SU-DHL-6 (cell line): Measurements from ENCODE around the gene LYPD6.

Experiments used
- H2AFZ ChIP-seq: fragments of 200-600 bp; sonication (generic); 2 replicates; pipeline ENCODE4 v1.6.1; 2014; ENCODE audit warnings: low read depth, mild to moderate bottlenecking, moderate library complexity, mixed read lengths, antibody characterized with exemption, low read length; ENCODE audit not compliant: severe bottlenecking
- H3F3A ChIP-seq: fragments of 200-600 bp; shearing (Covaris generic); 2 replicates; pipeline ENCODE4 v1.6.0; 2016; ENCODE audit warnings: antibody characterized with exemption, mild to moderate bottlenecking; ENCODE audit not compliant: insufficient read depth
- H3K27ac ChIP-seq: fragments of 200-600 bp; sonication (generic); 2 replicates; pipeline ENCODE4 v1.5.1; 2016; ENCODE audit warnings: low read depth, mild to moderate bottlenecking, low read length, moderate library complexity, mixed read lengths
- H3K27me3 ChIP-seq: fragments of 200-600 bp; sonication (generic), shearing (Covaris generic); 2 replicates; pipeline ENCODE4 v1.6.0; 2014; ENCODE audit warnings: mild to moderate bottlenecking, low read length
- H3K36me3 ChIP-seq: fragments of 200-600 bp; sonication (generic); 2 replicates; pipeline ENCODE4 v1.6.1; 2014; ENCODE audit warnings: mild to moderate bottlenecking, low read length, mixed read lengths
- H3K4me2 ChIP-seq: fragments of 300-600, 200-600 bp; shearing (Covaris generic), sonication (generic); 2 replicates; pipeline ENCODE4 v1.6.0; 2014; ENCODE audit warnings: low read length, low read depth, mild to moderate bottlenecking; ENCODE audit not compliant: poor library complexity, severe bottlenecking
- H3K4me3 ChIP-seq: fragments of 200-600 bp; sonication (generic); 2 replicates; pipeline ENCODE4 v1.5.1; 2014; ENCODE audit warnings: antibody characterized with exemption, low read length, mild to moderate bottlenecking, mixed read lengths; ENCODE audit not compliant: insufficient read depth, poor library complexity, severe bottlenecking
- H3K79me2 ChIP-seq: fragments of 200-600 bp; sonication (generic); 2 replicates; pipeline ENCODE4 v1.6.1; 2014; ENCODE audit warnings: mild to moderate bottlenecking, low read length, moderate library complexity; ENCODE audit not compliant: insufficient read depth
- H3K9ac ChIP-seq: fragments of 200-600 bp; sonication (generic); 2 replicates; pipeline ENCODE4 v1.7.0; 2014; ENCODE audit warnings: mild to moderate bottlenecking, low read length
- H3K9me2 ChIP-seq: fragments of 200-600 bp; sonication (generic); replicated peaks from 2 replicates; pipeline ENCODE4 v1.6.1; 2014; ENCODE audit warnings: low read length; ENCODE audit not compliant: insufficient read depth
- H3K9me3 ChIP-seq: fragments of 200-600 bp; sonication (generic); 2 replicates; pipeline ENCODE4 v1.6.1; 2014; ENCODE audit warnings: low read length, mixed read lengths; ENCODE audit not compliant: insufficient read depth
- H4K20me1 ChIP-seq: fragments of 200-600 bp; sonication (generic); 2 replicates; pipeline ENCODE4 v1.6.1; 2014; ENCODE audit warnings: low read depth, mild to moderate bottlenecking, antibody characterized with exemption, low read length, moderate library complexity, mixed read lengths
- EZH2phosphoT487 ChIP-seq: fragments of 200-600 bp; sonication (generic), shearing (Covaris generic); conservative IDR thresholded peaks from 2 replicates; pipeline ENCODE4 v1.6.1; 2018; ENCODE audit warnings: mild to moderate bottlenecking, antibody characterized with exemption, low read length, moderate library complexity, mixed read lengths
- TF ChIP-seq, protein P1 (sequence below): fragments of 200-600 bp; sonication (generic); IDR thresholded peaks from one replicate; pipeline ENCODE4 v1.5.1; 2017; ENCODE audit warnings: antibody characterized with exemption, mild to moderate bottlenecking, low read length, moderate library complexity; ENCODE audit not compliant: insufficient read depth, poor library complexity, severe bottlenecking

The LYPD6 gene

DNA sequence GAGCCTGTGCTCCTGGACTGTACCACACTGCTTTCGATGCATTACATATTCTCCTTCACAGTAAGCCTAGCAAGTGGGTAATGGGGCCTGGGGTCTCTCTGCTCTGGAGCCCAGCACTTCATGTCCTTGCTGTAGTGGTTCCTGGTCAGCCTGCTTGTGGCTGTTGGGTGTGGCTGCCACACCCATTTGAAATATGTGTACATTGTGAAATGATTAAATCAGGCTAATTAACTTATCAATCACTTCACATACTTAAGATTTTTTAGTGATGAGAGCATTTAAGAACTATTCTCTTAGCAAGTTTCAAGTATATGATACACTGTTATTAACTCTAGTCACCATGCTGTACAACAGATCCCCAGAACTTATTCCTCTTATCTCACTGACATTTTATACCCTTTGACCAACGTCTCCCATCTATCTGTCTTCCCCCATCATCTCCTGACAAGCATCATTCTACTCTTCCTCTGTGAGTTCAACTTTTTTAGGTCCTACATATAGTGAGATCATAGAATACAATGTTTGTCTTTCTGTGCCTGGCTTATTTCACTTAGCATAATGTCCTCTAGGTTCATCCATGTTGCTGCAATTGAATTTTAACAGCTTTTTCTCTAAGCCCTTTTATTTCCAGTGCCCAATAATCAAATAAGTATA is 92.1 kb downstream of the LYPD6 start:
- Histone ChIP-seq H3K9me3 (no peaks in the 10 kb centered on the region), H2AFZ (no peak overlapping the region), H4K20me1 (no peaks in the 10 kb centered on the region), H3K79me2 (no peaks in the 10 kb centered on the region), H3K9me2 (no peaks in the 10 kb centered on the region), H3F3A (no peaks in the 10 kb centered on the region), H3K9ac (no peak overlapping the region), H3K4me3 (no peak overlapping the region), H3K36me3 (no peaks in the 10 kb centered on the region), H3K27me3 (no peaks in the 10 kb centered on the region; the same call in 1 of the 2 replicates), H3K27ac (no peak overlapping the region), H3K4me2 (no peak overlapping the region)
- no peak for TF ChIP-seq EZH2phosphoT487
- TF ChIP-seq, protein P1, sequence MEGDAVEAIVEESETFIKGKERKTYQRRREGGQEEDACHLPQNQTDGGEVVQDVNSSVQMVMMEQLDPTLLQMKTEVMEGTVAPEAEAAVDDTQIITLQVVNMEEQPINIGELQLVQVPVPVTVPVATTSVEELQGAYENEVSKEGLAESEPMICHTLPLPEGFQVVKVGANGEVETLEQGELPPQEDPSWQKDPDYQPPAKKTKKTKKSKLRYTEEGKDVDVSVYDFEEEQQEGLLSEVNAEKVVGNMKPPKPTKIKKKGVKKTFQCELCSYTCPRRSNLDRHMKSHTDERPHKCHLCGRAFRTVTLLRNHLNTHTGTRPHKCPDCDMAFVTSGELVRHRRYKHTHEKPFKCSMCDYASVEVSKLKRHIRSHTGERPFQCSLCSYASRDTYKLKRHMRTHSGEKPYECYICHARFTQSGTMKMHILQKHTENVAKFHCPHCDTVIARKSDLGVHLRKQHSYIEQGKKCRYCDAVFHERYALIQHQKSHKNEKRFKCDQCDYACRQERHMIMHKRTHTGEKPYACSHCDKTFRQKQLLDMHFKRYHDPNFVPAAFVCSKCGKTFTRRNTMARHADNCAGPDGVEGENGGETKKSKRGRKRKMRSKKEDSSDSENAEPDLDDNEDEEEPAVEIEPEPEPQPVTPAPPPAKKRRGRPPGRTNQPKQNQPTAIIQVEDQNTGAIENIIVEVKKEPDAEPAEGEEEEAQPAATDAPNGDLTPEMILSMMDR = no peak

GRCh38 chr2:149422991-149423338 is 92.6 kb downstream of the LYPD6 start:
- H3K9me2 ChIP-seq = no peaks in the 10 kb centered on the region
- TF ChIP-seq EZH2phosphoT487 = no peak
- TF ChIP-seq, protein P1 = no peak
- H4K20me1 ChIP-seq = no peaks in the 10 kb centered on the region
- H3K4me2 ChIP-seq = no peak overlapping the region
- no peaks in the 10 kb centered on the region for H3K79me2 ChIP-seq
- H3F3A ChIP-seq = no peaks in the 10 kb centered on the region
- H3K9me3 ChIP-seq = no peaks in the 10 kb centered on the region
- H3K4me3 ChIP-seq = no peak overlapping the region
- no peaks in the 10 kb centered on the region for H3K36me3 ChIP-seq
- no peak overlapping the region for H2AFZ ChIP-seq
- no peaks in the 10 kb centered on the region; the same call in 1 of the 2 replicates for H3K27me3 ChIP-seq
- H3K27ac ChIP-seq = no peak overlapping the region
- no peak overlapping the region for H3K9ac ChIP-seq

DNA sequence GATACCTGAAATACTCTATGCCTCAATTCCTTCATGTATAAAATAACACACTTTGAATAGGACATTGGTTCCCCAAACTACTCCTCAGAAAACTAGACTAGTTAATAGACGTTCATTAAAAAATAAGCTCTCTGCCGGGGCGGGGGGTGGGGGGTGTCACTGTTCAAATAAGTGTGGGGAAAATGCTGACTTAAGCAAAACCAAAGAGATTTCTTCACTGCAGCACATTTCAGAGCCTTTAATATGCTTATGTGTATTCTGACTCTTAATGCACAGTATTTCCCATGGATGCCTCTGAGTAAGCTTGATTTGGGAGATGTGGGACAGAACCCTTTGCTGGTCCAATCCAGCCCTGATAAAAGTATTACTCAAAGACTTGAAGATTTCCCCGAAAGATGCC is 93.2 kb downstream of the LYPD6 start:
- Histone ChIP-seq H3K36me3 (no peaks in the 10 kb centered on the region), H3K9ac (no peak overlapping the region), H3K79me2 (no peaks in the 10 kb centered on the region), H3K9me2 (no peaks in the 10 kb centered on the region), H3K4me3 (no peak overlapping the region), H3F3A (no peaks in the 10 kb centered on the region), H3K4me2 (no peak overlapping the region), H3K9me3 (no peaks in the 10 kb centered on the region), H3K27ac (no peak overlapping the region), H4K20me1 (no peaks in the 10 kb centered on the region), H3K27me3 (no peaks in the 10 kb centered on the region; the same call in 1 of the 2 replicates), H2AFZ (no peak overlapping the region)
- TF ChIP-seq EZH2phosphoT487 = no peak
- TF ChIP-seq, protein P1 = no peak
